GM13977 (cell line): ENCODE data around the gene HMG20B.

Experiments used
- DNase-seq: peaks from one replicate; pipeline ENCODE4 v3.0.0; 2012; ENCODE audit warnings: low spot score
- in situ Hi-C: fragments of 300-500 bp; cut with MboI; formaldehyde crosslinking; loops from one replicate; pipeline ENCODE4 v1.12.0; 2022; ENCODE audit warnings: low sequenced_read_pairs, low pct_unique_long_range_greater_than_20kb, mixed read lengths, inconsistent platforms; ENCODE audit not compliant: unreplicated experiment
- TF ChIP-seq, protein P1 (sequence below): IDR thresholded peaks from 2 replicates; pipeline ENCODE4 v1.5.1; 2012; ENCODE audit warnings: mild to moderate bottlenecking, control low read depth; ENCODE audit not compliant: insufficient read depth; ENCODE audit errors: extremely low read depth, missing control alignments

HMG20B gene

DNA sequence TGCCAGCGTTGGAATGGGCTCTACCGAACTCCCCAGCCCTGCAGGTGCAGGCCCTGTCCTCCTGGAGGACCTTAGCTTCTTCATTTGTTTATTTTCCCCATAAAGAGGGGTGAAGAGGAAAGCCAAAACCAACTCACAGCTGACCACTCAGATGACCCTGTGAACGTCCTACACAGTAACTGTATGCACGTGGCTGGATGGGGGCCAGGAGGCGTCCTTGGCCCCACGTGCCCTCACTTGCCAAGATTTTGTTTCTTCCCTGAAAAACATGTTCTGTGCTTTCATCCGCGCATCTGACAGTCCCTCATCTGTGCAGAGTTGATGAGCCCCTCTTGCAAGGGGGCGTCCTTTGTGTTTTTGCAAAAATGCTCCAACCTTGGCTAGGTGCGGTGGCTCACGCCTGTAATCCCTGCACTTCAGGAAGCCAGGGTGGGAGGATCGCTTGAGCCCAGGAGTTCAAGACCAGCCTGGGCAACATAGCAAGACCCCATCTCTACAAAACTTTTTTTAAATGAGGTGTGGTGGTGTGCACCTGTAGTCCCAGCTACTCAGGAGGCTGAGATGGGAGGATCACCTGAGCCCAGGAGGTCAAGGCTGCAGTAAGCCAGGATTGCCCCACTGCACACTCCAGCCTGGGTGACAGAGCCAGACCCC is 39.1 kb upstream of the HMG20B start:
- TF ChIP-seq, protein P1, sequence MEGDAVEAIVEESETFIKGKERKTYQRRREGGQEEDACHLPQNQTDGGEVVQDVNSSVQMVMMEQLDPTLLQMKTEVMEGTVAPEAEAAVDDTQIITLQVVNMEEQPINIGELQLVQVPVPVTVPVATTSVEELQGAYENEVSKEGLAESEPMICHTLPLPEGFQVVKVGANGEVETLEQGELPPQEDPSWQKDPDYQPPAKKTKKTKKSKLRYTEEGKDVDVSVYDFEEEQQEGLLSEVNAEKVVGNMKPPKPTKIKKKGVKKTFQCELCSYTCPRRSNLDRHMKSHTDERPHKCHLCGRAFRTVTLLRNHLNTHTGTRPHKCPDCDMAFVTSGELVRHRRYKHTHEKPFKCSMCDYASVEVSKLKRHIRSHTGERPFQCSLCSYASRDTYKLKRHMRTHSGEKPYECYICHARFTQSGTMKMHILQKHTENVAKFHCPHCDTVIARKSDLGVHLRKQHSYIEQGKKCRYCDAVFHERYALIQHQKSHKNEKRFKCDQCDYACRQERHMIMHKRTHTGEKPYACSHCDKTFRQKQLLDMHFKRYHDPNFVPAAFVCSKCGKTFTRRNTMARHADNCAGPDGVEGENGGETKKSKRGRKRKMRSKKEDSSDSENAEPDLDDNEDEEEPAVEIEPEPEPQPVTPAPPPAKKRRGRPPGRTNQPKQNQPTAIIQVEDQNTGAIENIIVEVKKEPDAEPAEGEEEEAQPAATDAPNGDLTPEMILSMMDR, result no peak
- no peak for DNase-seq
- in situ Hi-C loops, result no loop called here

DNA sequence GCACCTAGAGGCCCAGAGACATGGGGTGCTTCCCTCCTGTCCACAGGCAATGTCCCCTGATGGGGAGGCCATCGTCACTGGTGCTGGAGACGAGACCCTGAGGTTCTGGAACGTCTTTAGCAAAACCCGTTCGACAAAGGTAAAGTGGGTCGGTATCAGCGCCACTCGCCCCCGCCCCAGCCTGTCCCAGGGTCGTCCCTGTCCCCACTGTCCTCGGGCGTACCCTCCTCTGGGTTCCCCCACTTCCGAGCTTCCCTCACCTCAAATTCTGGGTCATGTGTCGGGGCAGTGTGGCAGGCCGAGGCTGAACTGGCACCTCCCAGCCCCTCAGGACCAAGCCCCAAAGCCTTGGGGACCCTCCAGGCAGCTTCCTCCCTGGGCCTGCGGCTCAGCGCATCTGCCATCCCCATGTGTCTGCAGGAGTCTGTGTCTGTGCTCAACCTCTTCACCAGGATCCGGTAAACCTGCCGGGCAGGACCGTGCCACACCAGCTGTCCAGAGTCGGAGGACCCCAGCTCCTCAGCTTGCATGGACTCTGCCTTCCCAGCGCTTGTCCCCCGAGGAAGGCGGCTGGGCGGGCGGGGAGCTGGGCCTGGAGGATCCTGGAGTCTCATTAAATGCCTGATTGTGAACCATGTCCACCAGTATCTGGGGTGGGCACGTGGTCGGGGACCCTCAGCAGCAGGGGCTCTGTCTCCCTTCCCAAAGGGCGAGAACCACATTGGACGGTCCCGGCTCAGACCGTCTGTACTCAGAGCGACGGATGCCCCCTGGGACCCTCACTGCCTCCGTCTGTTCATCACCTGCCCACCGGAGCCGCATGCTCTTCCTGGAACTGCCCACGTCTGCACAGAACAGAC is 38.1 kb upstream of the HMG20B start:
- TF ChIP-seq, protein P1, result no peak
- in situ Hi-C loops, result no loop called here
- DNase-seq, result no peak

DNA sequence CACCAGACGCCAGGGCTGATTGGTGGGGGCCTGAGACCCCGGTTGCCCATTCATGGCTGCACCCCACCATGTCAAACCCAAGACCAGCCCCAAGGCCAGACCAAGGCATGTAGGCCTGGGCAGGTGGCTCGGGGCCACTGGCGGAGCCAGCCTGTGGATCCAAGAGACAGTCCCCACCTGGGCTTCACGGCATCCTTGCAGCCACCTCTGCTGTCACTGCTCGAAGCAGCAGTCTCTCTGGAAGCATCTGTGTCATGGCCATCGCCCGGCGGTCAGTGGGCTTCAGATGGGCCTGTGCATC is 37.6 kb upstream of the HMG20B start:
- no peak for DNase-seq
- in situ Hi-C loops, result no loop called here
- TF ChIP-seq, protein P1, result no peak

DNA sequence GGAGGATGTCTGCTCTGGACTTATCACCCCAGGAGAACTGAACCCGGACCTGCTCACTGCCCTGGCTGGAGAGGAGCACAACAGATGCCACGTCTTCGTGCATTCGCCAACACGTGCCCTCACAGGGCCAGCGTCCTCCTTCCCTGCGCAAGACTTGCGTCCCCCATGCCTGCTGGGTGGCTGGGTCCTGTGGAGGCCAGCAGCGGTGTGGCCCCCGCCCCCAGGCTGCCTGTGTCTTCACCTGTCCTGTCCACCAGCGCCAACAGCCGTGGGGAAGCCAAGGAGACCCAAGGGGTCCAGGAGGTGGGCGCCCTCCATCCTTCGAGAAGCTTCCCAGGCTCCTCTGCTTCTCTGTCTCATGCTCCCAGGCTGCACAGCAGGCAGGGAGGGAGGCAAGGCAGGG is 37.2 kb upstream of the HMG20B start:
- in situ Hi-C loops, result no loop called here
- TF ChIP-seq, protein P1, result no peak

DNA sequence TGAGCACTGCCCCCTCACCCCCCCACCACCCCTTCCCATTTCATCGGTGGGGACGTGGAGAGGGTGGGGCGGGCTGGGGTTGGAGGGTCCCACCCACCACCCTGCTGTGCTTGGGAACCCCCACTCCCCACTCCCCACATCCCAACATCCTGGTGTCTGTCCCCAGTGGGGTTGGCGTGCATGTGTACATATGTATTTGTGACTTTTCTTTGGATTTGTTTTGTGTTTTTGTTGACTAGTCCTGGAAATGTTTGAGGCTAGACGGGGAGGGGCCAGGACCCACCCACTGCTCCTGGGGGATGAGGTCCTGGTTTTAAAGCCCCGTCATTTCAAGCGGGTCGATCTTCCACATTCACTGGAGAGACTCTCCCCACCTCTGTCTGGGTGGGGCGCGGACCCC is 36.8 kb upstream of the HMG20B start:
- TF ChIP-seq, protein P1, result no peak
- in situ Hi-C loops, result no loop called here

More for the DNA sequence above, 37.2 kb upstream of the HMG20B start:
- DNase-seq, result no peak

DNA sequence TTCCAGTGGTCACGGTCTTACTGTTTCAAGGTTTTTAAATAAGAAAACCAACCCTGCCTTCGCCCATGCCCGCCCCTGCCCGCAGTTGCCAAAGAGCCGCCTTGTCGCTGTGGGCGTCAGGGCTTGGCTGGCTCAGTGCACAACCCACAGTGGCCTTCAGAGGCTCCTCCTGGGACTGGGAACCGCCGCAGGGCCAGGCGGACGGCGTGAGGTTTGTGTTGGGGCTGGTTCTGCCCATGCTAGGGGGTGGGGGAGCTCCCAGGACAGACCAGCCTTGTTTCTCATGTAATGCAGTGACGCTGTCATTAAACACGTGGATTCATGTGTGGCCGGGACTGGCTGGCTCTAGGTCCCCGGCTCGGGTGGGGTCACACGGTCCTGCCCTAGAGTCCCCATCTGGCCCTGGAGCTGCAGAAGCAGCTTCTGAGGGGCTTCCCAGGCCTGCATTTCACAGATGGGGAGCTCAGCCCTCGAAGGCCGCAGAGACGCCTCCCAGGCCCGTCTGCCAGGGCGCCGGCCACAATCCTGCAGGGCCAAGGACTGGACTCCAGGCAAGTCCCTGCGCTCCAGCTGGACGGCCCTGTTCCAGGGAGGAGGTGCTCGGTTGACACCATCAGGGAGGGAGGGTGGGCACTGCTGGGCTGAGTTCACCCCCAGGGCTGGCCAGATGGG is 36.2 kb upstream of the HMG20B start:
- DNase-seq, result no peak
- in situ Hi-C loops, result no loop called here
- TF ChIP-seq, protein P1, result no peak

More for the DNA sequence above, 36.8 kb upstream of the HMG20B start:
- DNase-seq, result no peak
